ENCODE measurements around the gene GNS.

Gene GNS

DNA sequence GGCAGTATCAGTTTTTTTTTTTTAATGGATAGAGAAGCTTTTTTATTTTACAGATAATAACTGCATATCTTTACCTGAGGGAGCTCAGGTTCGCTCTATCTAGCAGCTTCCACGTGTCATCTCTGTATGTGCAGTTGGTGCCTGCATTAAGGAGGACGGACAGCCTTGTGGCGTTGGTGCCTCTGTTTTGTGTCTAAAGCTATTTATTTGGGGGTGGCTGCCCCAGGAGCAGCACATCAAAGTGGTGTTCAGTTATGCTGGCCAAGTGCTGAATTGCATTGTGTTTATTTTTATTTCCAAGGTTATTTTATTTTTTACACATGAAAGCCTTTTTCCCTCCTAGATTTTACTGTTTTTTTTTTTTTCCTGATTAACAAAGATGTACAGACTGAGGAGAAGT lies 89.2 kb downstream of the GNS start:
- Histone ChIP-seq H3K9ac (ENCODE audit: insufficient read length, low read depth) (no peak overlapping the region), H3K4me3 (ENCODE audit: insufficient read length, low read depth) (no peak overlapping the region)

DNA sequence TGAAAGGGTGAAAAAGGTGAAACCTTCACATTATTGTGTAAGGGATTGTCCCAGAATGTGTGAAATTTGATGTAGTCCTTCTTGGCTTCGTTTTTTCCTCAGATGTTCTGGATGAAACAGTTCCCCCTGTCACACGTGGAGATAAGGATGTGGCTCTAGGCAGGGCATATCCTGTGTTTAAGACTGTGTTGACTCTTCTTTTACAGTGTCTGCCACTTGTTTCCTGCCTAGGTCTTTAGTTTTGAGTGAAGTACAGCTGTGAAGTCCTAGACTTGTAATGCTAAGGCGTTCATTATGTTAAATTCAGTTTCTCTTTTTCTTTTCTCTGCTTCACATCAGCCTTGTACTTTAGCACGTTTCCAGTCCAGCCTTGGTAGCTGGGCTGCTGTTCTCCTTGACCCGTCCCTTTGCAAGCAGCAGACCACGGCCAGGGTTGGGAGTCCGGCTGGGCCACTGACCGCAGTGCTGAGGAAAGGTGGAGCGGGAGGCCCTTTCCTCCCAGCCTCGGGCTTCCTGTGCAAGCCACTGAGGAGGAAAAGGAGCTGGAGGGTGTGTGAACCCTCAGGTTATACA lies 89.8 kb downstream of the GNS start:
- Histone ChIP-seq H3K9ac (ENCODE audit: insufficient read length, low read depth) (peak overlapping the region; percentile 52), H3K27me3 (ENCODE audit: insufficient read depth, insufficient read length) (no peaks in the 10 kb centered on the region), H3K36me3 (ENCODE audit: insufficient read depth, insufficient read length, low read length) (no peaks in the 10 kb centered on the region), H3K9me3 (ENCODE audit: insufficient read depth, low read length) (no peaks in the 10 kb centered on the region), H3K4me3 (ENCODE audit: insufficient read length, low read depth) (no peak overlapping the region), H3K4me1 (ENCODE audit: insufficient read depth, insufficient read length) (peaks cover 25% of the 10 kb centered on the region)
- no peak for DNase-seq (ENCODE audit: low read depth, low spot score)
- TF ChIP-seq ZNF274 (IDR thresholded peaks at IDR 0.05; ENCODE audit: low read depth, low read length): no peak
- no peak for TF ChIP-seq YY1 (IDR thresholded peaks at IDR 0.05; ENCODE audit: insufficient read depth, insufficient read length)
- TF ChIP-seq SUZ12 (IDR thresholded peaks at IDR 0.05; ENCODE audit: extremely low read depth, insufficient read depth, insufficient read length): no peak

More for the DNA sequence above, 89.2 kb downstream of the GNS start:
- Histone ChIP-seq H3K36me3 (ENCODE audit: insufficient read depth, insufficient read length, low read length) (no peaks in the 10 kb centered on the region), H3K9me3 (ENCODE audit: insufficient read depth, low read length) (no peaks in the 10 kb centered on the region), H3K4me1 (ENCODE audit: insufficient read depth, insufficient read length) (peaks cover 29% of the 10 kb centered on the region), H3K27me3 (ENCODE audit: insufficient read depth, insufficient read length) (no peaks in the 10 kb centered on the region)
- no peak for DNase-seq (ENCODE audit: low read depth, low spot score)
- TF ChIP-seq SUZ12 (IDR thresholded peaks at IDR 0.05; ENCODE audit: extremely low read depth, insufficient read depth, insufficient read length) (no peak), YY1 (IDR thresholded peaks at IDR 0.05; ENCODE audit: insufficient read depth, insufficient read length) (no peak), ZNF274 (IDR thresholded peaks at IDR 0.05; ENCODE audit: low read depth, low read length) (no peak)

DNA sequence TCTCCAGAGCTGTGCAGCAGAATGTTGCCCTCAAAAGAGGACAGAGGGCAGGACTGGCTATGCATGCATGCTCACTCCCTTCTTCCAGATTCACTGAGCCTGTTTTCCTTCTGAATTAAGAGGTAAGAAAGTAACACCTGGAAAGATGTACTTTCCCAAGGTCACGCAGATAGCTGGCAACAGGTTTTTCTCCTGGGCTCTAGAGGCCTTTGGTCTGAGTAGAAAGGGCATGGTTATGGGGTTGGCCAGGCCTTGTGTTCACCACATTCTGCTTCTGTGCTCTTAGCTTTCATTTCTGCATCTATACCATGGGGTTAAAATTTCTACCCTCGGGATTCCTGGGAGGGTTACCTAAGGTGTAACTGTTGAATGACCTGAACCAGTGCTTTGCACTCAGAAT lies 91.4 kb downstream of the GNS start:
- H3K4me1 ChIP-seq (ENCODE audit: insufficient read depth, insufficient read length): peaks cover 20% of the 10 kb centered on the region
- H3K27me3 ChIP-seq (ENCODE audit: insufficient read depth, insufficient read length): no peaks in the 10 kb centered on the region
- DNase-seq (ENCODE audit: low read depth, low spot score): no peak
- TF ChIP-seq ZNF274 (IDR thresholded peaks at IDR 0.05; ENCODE audit: low read depth, low read length): no peak
- TF ChIP-seq YY1 (IDR thresholded peaks at IDR 0.05; ENCODE audit: insufficient read depth, insufficient read length): no peak
- no peak for TF ChIP-seq SUZ12 (IDR thresholded peaks at IDR 0.05; ENCODE audit: extremely low read depth, insufficient read depth, insufficient read length)
- H3K36me3 ChIP-seq (ENCODE audit: insufficient read depth, insufficient read length, low read length): no peaks in the 10 kb centered on the region
- no peaks in the 10 kb centered on the region for H3K9me3 ChIP-seq (ENCODE audit: insufficient read depth, low read length)
- H3K9ac ChIP-seq (ENCODE audit: insufficient read length, low read depth): no peak overlapping the region
- H3K4me3 ChIP-seq (ENCODE audit: insufficient read length, low read depth): no peak overlapping the region

DNA sequence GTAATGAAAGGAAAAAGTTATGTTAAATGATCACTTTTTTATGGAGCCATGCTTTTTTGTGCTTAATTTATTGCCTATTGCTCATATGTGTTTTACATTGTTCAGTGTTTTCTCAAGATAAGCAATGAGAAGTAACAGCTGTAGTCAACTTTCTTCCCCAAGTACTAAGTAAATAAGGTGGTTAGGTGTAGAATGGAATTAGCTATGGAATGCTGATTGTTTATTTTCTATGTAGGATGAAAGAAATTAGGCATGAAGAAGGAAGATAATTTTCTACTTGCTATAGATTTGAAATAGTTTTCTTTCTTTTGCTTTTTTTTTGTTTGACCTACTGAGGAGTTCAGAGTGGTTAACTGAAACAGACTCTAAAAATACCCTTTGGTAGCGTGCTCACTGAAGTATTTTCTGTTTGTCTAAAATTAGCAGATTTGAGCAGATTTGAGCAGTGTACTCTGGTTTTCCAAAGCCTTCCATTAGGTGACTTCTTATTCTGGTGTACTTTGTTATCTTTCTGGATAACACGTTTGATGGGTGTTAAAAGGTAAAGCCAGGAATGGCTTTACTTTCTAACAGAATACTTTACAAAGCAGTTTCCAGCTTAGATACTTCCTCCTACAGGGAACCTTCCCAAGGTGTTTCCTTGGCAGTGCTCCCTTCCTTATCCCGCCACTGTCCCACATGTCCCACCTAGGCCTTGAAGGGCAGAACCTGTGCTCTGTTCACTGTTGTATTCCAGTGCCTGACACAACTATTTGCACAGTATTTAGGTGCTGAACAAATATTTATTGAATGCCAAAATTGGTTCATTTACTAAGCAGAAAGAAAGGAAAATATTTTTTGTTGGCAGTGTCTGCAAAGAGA lies 92.9 kb downstream of the GNS start:
- peaks cover 16% of the 10 kb centered on the region for H3K4me1 ChIP-seq (ENCODE audit: insufficient read depth, insufficient read length)
- no peaks in the 10 kb centered on the region for H3K27me3 ChIP-seq (ENCODE audit: insufficient read depth, insufficient read length)
- H3K4me3 ChIP-seq (ENCODE audit: insufficient read length, low read depth): no peak overlapping the region
- no peak overlapping the region for H3K9ac ChIP-seq (ENCODE audit: insufficient read length, low read depth)
- no peaks in the 10 kb centered on the region for H3K36me3 ChIP-seq (ENCODE audit: insufficient read depth, insufficient read length, low read length)
- no peaks in the 10 kb centered on the region for H3K9me3 ChIP-seq (ENCODE audit: insufficient read depth, low read length)
- no peak for TF ChIP-seq SUZ12 (IDR thresholded peaks at IDR 0.05; ENCODE audit: extremely low read depth, insufficient read depth, insufficient read length)
- no peak for DNase-seq (ENCODE audit: low read depth, low spot score)

DNA sequence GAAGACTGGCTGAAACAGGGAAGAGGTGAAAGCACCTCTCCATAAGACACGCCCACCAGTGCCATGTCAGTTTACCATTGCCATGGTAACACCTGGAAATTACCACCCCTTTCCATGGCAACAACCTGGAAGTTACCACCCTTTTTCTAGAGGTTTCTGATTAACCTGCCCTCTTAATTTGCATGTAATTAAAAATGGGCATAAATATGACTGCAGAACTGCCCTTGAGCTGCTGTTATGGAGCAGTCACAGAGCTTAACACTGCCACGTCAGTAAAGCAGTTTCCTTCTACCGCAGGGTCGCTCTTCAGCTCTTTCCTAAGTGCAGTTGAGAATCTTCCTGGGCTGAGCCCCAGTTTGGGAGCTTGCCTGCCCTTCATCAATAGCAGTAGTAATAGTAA lies 93.7 kb downstream of the GNS start:
- peaks cover 14% of the 10 kb centered on the region for H3K4me1 ChIP-seq (ENCODE audit: insufficient read depth, insufficient read length)

More for the DNA sequence above, 93.7 kb downstream of the GNS start:
- no peak for DNase-seq (ENCODE audit: low read depth, low spot score)
- no peak for TF ChIP-seq SUZ12 (IDR thresholded peaks at IDR 0.05; ENCODE audit: extremely low read depth, insufficient read depth, insufficient read length)
- TF ChIP-seq ZNF274 (IDR thresholded peaks at IDR 0.05; ENCODE audit: low read depth, low read length): no peak
- TF ChIP-seq YY1 (IDR thresholded peaks at IDR 0.05; ENCODE audit: insufficient read depth, insufficient read length): no peak
- Histone ChIP-seq H3K36me3 (ENCODE audit: insufficient read depth, insufficient read length, low read length) (no peaks in the 10 kb centered on the region), H3K27me3 (ENCODE audit: insufficient read depth, insufficient read length) (no peaks in the 10 kb centered on the region), H3K9me3 (ENCODE audit: insufficient read depth, low read length) (no peaks in the 10 kb centered on the region), H3K4me3 (ENCODE audit: insufficient read length, low read depth) (no peak overlapping the region), H3K9ac (ENCODE audit: insufficient read length, low read depth) (no peak overlapping the region)

All from NT2/D1 (cell line).